HK-2 (cell line): ENCODE measurements around the gene RABEPK.
"Not testable (repeated sequence)": the region's sequence is repeated elsewhere in the genome, so short reads cannot be mapped to it uniquely, and the experiment has no call there.

ENCODE experiments used
- DNase-seq: peaks from one replicate; pipeline ENCODE4 v3.0.0-alpha.2; 2018; ENCODE audit not compliant: unreplicated experiment

RABEPK gene

DNA sequence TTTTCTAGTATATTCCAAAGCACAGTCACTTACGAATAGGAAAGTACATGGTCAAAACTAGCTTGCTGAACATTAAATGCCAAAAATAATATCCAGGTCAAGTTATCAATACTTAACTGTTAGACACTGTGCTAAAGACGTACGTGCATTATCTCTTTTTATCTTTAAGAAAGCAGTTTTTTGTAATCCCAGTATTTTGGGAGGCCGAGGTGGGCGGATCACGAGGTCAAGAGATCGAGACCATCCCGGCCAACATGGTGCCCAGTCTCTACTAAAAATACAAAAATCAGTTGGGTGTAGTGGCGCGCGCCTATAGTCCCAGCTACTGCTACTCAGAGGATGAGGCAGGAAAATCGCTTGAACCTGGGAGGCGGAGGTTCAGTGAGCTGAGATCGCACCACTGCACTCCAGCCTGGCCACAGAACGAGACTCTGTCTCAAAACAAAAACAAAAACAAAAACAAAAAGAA is 43.5 kb downstream of the RABEPK start:
- DNase-seq, result no peak

- DNase-seq, result no peak
Measured at GRCh38 chr9:125246261-125246667, 45.9 kb downstream of the RABEPK start.

DNA sequence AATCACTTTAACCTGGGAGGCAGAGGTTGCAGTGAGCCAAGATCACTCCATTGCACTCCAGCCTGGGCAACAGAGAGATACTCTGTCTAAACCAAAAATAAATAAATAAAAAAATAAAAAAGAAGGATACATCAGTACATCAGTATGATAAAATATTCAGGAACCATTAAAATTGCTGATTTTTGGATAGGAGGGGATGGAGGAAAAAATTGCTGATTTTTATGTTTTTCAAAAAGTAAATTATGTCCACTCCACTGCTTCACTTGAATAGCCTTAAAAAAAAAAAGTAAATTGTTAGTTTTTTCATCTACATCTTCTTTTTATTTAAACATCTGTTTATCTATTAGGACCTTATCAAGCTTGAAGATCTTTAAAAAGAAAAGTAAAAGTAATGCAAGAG is 53.9 kb downstream of the RABEPK start:
- DNase-seq, result no peak

DNA sequence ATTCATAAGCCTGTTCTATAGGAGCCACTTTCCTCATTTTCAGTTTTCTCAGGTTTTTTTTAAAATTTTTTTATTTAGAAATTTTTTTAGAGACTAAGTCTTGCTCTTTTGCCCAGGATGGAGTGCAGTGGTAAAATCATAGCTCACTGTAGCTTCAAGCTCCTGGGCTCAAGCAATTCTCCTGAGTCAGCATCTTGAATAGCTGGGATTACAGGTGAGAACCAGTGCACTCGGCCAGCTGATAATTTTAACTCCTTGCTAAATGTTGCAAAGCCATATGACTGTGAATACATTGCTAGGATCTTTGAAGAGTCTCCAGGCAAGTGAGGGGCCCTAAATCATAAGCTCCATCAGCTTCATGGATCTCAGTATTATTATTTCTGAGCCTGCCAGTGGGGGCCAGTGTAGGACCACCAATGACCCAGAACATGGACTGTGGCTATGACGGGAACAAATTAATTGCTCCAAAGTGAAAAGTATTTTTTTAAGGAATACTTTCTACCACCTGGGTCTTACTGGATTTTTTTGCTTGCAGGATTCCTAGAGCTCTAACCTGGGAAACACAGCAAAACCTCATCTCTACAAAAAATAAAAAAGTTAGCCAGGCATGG is 55.5 kb downstream of the RABEPK start:
- DNase-seq, result no peak

DNA sequence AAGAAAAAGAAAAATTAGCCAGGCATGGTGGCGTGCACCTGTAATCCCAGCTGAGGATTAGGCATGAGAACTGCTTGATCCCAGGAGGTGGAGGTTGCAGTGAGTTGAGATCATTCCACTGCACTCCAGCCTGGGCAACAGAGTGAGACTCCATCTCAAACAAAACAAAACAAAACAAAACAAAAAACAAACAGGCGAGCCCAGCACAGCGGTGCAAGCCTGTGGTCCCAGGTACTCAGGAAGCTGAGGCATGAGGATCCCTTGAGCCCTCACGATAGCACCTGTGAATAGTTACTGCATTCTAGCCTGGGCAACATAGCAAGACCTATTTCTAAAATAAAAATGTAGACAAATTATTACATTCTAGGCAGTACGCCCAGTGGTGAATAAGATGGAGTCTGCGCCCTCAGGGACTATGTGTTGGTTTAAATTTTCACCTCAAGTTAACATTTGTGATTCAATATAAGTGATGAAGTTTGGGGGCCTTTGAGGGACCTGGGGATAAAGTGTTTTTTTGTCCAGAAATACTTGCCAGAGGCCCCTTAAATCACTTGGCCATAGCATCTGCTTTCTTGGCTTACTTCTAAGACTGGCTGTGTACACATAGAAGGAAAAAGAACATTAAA is 57.9 kb downstream of the RABEPK start:
- DNase-seq, result no peak

DNA sequence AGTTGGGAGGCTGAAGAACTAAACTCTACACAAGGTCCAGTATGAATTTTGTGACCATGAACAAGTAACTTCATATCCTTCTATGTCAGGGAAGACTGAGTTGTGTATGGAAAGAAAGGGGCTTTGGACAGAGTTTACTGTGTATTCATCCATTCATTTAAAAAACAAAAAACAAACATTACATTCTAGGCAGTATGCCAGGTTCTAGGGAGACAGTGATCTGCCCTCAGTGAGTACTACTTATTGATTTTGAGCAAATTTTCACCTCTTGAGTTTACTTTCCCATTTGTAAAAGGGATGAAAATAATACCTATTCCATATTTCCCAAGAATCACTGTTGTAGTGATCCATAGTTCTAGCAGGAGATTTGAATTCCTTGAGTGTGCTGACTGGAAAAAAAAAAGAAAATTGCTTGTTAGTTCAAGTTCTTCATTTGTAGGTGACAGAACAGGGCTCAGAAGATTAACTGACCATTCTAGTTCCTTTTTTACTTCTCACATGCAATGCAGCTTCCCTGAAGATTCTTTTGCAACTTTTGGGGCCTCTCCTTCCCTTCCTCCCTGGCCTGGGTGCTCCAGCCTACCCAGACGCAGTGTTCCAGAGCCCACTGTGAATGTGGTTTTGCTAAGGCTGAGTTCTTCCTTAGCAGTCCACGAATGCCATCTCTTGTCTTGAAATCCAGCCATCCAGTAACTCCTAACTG is 58.6 kb downstream of the RABEPK start:
- DNase-seq, result no peak

GRCh38 chr9:125260561-125260960 is 60.2 kb downstream of the RABEPK start:
- no peak for DNase-seq

DNA sequence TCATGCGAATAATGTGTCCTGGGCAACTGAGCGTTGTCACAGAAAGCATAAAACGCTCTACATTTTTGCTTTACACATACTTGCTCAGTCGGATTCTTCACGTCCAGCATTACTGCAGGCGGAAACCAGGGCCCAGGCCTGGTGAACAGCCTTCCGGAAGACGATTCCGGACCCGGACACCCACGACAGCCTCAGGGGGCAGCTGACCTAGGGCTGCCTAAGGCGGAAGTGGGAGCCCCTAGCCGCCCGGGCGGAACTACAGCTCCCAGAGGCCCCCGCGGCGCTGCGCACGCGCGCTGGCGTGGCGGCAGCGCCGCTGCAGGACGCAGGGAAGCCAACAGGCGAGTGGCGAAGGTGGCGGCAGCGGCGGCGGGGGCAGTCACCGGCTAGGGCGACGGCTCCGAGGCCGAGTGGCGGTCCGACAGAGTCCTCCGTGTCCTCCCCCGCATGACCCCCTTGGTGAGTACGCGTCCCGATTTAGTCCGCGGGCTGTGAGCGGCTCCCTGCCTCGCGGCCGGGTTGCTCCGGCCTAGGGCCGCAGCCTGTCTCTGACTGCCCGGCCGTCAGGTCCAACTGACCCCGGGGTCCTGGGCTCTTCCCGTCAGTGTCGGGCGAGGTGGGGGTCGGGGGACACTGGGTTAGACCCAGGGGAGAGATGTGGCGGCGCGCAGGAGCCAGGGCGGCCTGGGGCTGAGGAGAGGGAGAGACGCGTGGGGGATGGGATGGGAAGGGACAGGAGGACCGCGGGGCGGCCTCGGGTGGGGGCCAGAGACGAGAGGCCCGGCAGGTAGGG is 61.4 kb downstream of the RABEPK start, which contains the start of gene GAPVD1:
GAPVD1 (plus strand) TSS at position 326 of the 793 bp plus-strand sequence. CDS start 37,096 bp downstream, outside the sequence.
- DNase-seq, result peak; percentile 93

DNA sequence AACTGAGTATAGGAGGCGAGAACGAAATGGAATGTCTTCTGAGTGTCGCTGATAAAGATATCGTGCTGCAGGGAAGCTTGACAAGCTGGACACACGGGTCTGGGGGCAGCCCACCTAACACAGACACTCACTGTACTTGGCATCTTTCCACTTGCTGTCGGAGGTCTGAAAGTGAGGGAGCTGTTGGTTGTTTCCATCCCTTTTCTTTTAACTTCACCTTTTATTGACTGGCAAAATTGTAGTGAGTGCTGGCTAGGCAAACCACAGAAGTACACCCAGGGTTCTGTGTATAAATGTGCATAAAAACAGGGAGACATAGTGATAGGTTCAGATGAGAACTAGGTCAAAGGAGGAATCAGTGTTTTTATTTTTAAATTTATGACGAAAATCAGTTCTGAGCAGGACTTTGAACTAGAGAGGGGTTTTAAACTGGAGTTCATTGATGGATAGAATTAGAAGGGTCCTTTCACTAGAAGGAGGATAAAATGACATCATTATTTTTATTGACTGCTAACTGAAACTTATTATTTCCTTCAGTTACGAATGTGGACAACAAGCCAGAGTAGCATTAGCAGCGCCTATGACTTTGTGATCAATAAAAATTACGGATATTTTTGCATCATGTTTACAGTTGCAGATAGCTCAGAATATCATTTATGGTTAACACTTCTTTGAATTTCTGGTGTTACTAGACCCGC is 62.1 kb downstream of the RABEPK start:
- DNase-seq, result no peak

- not testable (repeated sequence) for DNase-seq
Measured at GRCh38 chr9:125264068-125264467, 63.7 kb downstream of the RABEPK start.

- no peak for DNase-seq
Measured at GRCh38 chr9:125268394-125269013, 68.2 kb downstream of the RABEPK start.

GRCh38 chr9:125269014-125269397 is 68.7 kb downstream of the RABEPK start:
- DNase-seq, result no peak

DNA sequence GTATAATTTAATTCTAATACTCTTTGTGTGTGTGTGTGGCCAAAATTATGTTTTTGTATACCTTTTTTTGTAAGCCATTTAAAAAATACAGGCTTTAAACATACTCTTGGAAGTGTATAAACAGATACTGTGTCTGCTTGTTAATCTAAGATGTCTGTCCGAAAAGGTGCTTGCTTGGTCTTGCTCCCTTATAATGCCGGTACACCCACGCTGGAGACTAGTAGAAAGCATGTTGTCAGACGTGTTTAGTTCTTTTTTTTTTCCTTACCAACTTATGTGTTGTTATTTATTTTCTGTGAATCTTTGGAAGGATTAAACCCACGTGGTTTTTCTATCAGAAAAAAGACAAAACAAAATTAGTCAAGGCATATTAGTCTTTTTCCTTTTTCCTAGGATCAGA is 70.7 kb downstream of the RABEPK start:
- DNase-seq, result no peak

GRCh38 chr9:125272697-125273096 is 72.4 kb downstream of the RABEPK start:
- no peak for DNase-seq

DNA sequence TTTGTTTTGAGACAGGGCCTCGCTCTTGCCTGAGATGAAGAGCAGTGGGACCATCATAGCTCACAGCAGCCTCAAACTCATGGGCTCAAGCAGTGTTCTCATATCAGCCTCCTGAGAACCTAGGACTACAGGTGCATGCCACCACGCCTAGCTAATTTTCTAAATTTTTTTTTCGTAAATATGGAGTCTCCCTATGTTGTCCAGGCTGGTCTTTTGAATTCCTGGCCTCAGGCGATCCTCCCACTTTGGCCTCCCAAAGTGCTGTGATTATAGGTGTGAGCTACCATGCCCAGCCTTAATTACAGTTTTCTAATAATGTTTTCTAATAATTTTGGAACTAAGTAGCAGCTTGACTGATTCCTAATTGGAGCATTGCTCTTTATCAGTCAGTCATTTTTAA is 76.4 kb downstream of the RABEPK start:
- DNase-seq, result no peak

DNA sequence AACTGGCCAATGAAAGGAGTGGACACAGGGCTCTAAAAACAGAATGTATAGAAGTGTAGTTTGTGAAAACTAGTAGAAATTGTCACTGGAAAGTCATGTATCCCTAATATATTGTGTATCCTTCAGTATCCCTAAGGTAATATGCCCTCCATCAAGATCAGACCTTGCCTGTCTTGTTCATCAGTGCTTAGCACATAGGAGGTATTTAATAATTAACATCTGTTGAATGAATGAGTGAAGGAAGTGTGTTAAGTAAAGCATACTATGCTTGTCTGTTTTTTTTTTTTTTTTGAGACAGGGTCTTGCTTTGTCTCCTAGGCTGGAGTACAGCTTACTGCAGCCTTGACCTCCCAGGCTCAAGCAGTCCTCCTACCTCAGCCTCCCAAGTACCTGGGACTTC is 77.1 kb downstream of the RABEPK start:
- no peak for DNase-seq

DNA sequence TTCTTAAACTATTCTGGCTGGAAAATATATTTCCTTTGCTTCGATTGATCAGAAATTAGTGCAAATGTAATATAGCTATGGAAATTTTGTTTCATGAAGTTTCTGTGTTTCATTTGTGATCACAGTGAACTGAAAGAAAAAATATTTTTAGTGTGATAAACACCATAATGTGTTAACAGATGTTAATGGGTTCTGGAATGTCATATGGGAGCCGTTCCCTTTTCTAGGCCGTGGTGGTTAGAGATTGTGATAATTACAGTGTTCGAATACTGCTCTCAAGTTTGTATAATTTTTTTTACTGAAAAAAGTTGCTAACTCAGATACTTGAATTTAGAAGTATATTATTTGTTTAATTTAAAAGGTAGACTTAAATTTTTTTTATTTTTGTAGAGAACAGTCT is 80.6 kb downstream of the RABEPK start:
- no peak for DNase-seq
